ENCODE data around the gene LRRC75B.
"Not testable (repeated sequence)": the region's sequence is repeated elsewhere in the genome, so short reads cannot be mapped to it uniquely, and the experiment has no call there.

Gene LRRC75B, protein sequence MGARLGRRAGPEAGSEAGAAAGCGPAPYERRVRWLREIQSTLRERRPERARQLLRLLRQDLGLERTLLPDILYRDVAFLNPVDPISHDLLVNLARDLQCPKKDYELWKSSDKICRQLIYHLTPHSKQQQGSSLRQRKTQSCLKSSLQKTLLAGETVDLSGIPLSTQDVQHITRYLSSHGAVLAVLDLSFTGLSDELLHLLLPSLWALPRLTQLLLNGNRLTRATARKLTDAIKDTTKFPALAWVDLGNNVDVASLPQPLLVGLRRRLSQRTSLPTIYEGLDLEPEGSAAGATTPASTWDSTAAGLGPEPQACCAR

DNA sequence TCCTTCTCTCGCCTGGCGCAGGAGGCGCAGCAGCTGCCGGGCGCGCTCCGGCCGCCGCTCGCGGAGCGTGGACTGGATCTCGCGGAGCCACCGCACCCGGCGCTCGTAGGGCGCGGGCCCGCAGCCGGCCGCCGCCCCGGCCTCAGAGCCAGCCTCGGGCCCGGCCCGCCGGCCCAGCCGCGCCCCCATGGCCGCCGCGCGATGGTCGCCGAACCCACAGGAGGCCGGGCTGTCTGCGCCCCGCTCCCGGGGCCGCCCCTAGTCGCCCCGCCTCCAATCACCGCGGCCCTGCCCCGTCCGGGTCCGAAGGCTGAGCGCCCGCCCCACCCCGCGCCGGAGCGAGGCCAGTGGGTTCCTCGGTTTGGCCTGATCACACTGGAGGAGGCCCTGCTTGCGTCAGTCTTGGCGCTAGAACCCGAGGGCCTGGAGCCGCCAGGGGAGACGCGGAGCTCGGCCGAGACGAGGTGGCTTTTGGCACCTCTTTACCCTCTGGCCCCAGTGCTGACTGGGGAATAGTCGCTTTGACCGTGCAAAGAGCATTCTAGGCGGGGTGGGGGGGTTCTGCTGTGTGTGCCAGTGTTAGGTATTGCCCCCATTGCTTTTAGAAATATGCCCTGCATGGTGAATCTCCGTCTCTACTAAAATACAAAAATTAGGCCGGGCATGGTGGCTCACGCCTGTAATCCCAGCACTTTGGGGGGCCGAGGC, at the start of gene LRRC75B:
TSS of gene LRRC75B (minus strand) at position 223 of the 708 bp plus-strand sequence. CDS start at position 189, 34 bp downstream.
- DNase-seq (ENCODE audit: insufficient read length, low spot score) (peak; percentile 94), FAIRE-seq (peak; percentile 80)

DNA sequence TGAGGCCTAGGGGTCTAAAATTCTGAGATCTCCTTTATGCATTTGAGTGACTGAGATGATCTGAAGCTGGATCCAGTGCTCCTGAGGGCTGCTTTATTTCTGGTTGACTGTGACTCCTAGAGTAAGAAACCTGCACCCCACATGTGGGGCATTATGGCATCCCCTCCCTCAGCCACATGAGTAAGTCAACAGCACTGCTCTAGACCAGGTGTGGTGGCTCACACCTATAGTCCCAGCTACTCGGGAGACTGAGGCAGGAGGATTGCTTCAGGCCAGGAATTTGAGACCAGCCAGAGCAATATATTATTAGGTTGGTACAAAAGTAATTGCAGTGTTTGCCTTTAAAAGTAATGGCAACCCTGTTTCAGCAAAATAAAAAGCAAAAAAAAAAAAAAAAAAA, 49.4 kb upstream of the LRRC75B start:
- FAIRE-seq; DNase-seq (ENCODE audit: insufficient read length, low spot score): not testable (repeated sequence)

DNA sequence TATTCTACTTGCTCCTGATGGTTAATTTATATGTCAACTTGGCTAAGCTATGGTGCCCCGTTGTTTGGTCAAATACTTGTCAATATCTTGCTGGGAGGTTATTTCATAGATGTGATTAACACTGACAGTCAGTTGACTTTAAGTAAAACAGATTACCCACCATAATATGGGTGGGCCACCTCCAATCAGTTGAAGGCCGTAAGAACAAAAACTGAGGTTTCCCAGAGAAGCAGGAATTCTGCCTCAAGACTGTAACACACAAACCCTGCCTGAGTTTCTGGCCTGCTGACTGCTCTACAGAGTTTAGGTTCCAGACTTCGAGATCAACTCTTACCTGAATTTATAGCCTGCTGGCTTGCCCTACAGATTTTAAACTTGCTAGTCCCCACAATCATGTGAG, 43.6 kb upstream of the LRRC75B start:
- not testable (repeated sequence) for DNase-seq (ENCODE audit: insufficient read length, low spot score); FAIRE-seq

DNA sequence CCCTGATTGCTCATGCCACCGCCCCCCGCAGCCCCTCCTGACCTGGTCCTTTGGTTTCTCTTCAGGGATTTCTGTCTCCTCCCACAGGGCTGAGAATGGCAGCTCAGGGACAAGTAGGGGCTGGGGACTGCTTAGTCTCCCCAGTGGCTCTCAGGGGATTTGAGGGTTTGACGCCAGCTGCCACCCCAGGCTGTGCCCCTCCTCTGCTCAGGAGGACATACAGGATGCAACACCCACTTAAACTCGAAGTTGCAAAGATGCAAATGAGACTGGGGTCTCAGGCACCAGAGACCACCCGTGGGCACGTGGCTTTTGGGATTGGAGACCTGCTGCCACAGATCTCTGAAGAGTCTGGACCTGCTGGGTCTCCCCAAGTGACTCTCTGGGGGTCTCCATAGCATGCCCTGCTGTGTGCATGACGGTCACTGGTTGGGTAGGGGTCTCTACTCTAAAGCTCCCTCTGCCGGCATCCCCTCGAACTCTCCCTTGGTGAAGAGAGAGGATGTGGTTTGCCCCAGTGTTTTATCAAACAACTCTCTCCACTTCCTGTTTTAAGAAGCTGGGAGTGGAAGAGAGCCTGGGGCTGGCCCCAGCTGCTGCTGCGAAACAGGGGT, 42.0 kb upstream of the LRRC75B start:
- FAIRE-seq; DNase-seq (ENCODE audit: insufficient read length, low spot score): not testable (repeated sequence)

DNA sequence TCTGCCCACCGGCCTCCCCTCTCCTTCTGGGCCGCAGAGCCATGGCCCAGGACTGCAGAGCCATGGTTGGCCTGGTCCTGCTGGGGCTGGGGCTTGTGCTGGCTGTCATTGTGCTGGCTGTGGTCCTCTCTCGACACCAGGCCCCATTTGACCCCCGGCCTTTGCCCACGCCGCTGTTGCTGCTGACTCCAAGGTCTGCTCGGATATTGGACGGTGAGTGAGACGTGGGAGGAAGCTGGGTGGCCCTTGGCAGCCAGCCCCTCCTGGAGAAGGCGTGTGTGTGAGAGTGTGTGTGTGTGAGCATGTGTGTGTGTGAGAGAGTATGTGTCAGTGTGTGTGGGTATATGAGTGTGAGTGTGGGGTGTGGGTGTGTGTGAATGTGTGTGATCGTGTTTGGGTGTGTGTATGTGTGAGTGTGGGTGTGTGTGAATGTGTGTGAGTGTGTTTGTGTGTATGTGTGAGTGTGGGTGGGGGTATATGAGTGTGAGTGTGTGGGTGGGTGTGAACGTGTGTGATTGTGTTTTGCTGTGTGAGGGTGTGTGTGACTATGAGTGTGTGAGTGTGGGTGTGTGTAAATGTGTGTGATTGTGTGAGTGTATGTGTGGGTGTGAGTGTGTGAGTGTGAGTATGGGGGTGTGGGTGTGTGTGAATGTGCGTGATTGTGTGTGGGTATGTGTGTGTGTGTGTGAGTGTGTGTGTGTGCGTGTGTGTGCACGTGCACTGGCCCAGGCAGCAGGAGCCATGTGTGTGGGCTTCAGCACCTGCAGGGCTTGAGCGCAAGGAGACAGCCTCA, 40.6 kb upstream of the LRRC75B start:
- FAIRE-seq; DNase-seq (ENCODE audit: insufficient read length, low spot score): not testable (repeated sequence)

DNA sequence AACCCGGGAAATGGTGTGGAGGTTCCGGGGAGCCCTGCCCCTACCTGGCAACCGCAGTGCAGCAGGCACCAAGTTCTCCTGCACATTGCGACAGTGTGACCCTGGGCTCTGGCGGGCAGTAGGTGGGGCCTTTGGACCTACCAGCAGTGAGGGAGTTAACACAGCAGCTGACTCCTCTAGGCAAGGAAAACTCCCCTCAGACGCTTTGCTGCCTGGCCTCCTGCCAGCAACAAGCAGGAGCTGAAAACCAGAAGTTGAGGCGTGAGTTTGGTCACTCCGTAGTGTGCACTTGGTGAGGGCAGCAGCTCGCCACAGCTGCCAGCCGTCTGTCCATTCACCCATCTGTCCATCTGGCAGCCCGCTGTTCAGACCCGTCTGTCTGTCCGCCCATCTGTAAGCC, 39.8 kb upstream of the LRRC75B start:
- not testable (repeated sequence) for DNase-seq (ENCODE audit: insufficient read length, low spot score); FAIRE-seq

DNA sequence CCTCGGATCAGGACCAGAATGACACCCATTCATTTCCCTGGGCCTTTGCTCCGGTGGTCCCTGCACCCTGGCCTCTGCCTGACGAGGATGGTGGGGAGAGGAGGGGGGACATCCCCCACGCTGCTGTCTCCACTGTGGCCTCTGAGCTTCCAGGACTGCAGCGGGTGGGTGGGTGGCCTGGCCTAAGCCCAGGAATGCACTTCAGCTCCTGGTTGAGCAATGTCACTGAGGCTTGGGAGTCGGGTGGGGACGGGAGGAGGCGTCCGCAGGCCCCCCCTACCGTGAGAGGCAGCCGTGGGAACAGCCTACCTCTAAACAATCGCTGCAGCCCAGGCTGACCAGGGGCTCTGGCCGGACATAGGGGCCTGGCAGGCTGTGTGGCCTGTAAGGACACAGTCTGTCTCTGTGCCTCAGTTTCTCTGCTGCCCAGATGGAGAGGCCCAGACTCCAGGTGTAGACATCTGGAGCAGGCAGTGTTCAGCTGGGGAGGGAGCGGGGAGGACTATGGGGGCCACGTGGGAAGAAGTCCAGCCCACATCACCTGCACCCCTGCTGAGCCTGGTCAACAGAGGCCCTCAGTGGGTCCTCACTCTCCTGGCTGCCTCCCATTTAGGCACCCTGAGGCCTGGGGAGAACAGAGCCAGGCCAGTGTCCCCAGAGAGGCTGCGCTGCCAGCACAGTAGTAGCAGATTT, 38.7 kb upstream of the LRRC75B start:
- DNase-seq (ENCODE audit: insufficient read length, low spot score); FAIRE-seq: not testable (repeated sequence)

DNA sequence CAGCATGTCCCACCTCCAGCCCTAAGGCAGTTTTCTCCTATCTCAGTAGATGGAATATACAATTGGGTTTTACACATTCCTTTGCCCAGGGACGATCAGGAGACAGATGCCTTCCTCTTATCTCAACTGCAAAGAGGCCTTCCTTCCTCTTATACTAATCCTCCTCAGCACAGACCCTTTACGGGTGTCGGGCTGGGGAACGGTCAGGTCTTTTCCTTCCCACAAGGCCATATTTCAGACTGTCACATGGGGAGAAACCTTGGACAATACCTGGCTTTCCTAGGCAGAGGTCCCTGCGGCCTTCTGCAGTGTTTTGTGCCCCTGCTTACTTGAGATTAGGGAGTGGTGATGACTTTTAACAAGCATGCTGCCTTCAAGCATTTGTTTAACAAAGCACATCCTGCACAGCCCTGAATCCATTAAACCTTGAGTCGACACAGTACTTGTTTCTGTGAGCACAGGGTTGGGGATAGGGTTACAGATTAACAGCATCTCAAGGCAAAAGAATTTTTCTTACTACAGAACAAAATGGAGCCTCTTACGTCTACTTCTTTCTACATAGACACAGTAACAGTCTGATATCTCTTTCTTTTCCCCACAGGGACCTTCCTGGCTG, 38.0 kb upstream of the LRRC75B start:
- FAIRE-seq; DNase-seq (ENCODE audit: insufficient read length, low spot score): not testable (repeated sequence)

DNA sequence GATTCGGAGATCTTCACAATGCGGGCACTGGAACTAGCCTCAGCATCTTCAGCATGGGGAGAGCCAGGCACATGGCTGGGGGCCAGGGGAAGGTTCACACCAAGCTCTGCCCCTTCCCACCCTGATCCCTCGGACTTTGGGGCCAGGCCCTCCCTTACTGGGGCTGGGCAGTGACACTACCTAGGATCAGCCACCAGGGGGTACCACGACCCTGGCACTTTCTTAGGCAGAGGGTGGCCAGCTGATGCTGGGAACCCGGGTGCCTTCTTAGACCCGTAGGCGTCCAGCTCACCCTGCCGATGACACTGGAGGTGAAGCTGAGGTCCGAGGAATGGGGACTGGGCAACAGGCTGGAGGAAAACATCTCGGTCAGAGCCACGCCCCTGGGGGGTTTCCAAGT, 36.2 kb upstream of the LRRC75B start:
- FAIRE-seq; DNase-seq (ENCODE audit: insufficient read length, low spot score): not testable (repeated sequence)

DNA sequence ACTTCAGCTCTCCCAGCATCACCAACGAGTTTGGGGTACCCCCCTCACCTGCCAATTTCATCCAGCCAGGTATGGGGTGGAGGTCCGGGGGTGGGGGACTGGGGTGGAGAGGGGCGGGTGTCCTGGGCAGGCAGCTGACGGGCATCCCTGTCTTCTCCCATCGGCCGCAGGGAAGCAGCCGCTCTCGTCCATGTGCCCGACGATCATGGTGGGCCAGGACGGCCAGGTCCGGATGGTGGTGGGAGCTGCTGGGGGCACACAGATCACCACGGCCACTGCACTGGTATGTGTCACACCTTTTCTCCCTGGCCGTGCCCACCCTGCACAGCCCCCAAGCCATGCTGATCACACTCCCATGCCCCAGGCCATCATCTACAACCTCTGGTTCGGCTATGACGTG, 35.0 kb upstream of the LRRC75B start:
- DNase-seq (ENCODE audit: insufficient read length, low spot score); FAIRE-seq: not testable (repeated sequence)

DNA sequence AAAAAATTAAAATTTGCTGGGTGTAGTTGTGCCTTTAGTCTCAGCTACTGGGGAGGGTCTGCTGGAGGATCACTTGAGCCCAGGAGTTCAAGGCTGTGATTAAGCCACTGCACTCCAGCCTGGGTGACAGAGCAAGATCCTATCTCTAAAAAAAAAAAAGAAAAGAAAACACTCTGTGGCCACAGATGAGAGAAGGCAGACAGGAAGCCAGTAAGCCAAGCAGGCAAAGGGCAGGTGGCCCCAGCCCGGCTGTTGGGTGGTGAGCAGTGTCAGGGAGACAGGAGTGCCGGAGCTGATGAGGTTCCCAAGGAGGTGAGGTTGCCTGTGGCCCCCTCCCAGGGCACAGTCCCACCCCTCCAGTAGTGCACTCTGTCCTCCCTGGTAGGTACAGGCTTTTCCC, 29.7 kb upstream of the LRRC75B start:
- FAIRE-seq; DNase-seq (ENCODE audit: insufficient read length, low spot score): not testable (repeated sequence)

DNA sequence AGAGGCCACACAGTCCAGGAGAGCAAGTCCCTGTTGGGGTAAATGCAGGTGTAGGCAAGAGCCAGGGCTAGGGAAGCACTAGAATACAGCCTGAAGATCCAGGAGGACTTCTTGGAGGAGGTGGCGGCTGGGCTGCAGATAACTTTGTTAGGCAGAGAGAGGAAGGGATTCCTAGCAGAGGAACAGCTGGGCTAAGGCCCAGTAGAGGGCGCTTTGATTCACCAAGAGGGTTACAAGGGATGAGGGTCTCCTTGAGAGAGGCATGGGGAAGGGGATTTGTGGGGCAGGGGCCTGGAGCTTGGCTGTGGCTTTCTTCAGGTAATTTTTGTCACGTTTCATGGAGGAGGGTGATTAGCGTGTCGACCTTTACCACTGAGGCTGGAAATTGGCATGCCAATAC, 28.4 kb upstream of the LRRC75B start:
- not testable (repeated sequence) for DNase-seq (ENCODE audit: insufficient read length, low spot score); FAIRE-seq

DNA sequence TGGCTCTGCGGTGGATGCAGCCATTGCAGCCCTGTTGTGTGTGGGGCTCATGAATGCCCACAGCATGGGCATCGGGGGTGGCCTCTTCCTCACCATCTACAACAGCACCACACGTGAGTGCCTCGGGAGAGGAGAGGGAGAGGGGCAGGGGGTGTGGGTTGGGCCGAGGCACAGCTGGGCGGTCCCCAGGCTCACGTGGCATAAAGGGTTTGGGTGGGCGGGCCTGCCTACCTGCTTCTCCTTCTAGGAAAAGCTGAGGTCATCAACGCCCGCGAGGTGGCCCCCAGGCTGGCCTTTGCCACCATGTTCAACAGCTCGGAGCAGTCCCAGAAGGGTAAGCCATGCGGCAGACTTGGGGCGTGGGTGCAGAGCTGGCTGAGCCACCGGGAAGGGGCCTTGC, 21.9 kb upstream of the LRRC75B start:
- not testable (repeated sequence) for DNase-seq (ENCODE audit: insufficient read length, low spot score); FAIRE-seq

DNA sequence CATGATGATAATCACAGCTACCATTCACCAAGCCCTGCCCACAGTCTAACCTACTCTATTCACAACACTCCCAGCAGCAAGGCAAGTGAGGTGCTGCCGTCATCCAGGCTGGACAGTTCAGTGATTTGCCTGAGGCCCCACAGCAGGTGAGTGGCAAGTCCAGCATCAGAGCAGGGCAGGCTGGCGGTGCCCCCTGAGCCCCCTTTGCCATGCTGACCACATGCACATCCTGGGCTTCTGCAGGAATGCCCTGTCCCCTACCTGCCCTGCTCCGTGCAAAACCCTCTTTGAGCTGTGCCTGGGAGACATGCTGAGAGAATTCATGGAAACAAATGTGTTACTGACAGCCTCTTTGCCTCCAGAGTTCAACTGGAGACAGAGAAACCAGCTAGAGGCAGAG, 17.0 kb upstream of the LRRC75B start:
- DNase-seq (ENCODE audit: insufficient read length, low spot score); FAIRE-seq: not testable (repeated sequence)

DNA sequence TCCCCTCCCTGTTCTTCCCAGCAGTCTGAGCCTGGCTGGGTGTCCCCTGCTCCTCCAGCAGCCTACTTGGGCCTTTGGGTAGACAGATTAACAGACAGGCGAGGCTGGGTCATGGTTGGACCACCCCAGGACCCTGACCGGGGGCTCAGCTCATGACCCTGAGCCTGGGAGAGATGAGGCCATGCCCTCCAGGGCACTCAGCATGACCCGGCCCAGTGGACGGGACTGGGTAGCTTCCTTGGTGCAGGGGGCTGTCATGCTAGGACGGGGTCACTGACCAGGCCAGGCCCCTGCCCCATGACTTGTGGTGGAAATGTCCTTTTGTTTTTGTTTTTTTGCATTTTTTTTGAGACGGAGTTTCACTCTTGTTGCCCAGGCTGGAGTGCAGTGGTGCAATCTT, 15.5 kb upstream of the LRRC75B start:
- not testable (repeated sequence) for FAIRE-seq; DNase-seq (ENCODE audit: insufficient read length, low spot score)

DNA sequence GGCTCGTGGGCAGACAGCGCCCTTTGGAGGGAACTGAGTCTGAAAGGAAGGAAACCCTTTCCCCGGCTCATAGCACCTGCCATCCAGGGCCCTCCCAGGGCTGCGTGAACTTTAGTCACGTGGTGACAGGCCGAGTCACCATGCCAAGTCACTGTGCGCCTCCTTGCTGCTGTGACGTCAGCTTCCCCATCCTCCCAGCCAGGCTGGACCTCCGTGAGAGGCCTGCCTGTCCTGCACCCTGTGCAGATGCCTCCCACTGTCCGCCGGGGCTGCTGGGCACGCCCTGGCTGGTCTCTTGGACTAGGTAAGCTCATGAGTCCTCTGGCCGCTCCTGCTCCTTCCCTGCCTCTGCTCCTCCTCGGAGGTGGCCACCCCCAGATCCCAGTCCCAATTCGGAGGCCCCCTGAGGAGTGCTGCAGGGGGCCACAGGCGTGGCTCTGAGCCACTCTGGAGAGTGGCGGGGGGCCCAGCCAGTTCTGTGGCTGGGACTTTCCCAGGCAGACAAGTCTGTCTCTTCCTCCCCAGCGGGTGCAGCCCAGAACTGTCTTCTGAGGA, 14.6 kb upstream of the LRRC75B start:
- peak; percentile 40 for FAIRE-seq
- peak; percentile 58 for DNase-seq (ENCODE audit: insufficient read length, low spot score)

DNA sequence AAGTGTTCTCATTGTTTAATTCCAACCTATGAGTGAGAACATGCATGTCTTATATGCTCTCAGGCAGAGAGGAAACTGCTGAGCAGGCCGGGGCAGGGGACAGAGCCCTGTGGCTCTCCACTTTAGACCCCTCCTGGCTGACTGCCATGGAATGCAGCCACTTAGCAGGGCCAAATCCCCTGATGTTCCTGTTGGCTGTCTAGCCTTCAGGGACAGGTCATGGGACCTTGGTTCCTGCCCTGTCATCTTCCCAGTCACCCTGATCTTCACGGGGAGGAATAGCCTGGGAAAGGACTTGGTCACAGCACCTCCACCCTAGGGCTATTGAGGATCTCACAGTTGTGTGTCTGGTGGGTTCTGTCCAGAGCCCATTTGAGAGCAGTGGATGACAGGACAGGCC, 13.5 kb upstream of the LRRC75B start:
- not testable (repeated sequence) for DNase-seq (ENCODE audit: insufficient read length, low spot score); FAIRE-seq

DNA sequence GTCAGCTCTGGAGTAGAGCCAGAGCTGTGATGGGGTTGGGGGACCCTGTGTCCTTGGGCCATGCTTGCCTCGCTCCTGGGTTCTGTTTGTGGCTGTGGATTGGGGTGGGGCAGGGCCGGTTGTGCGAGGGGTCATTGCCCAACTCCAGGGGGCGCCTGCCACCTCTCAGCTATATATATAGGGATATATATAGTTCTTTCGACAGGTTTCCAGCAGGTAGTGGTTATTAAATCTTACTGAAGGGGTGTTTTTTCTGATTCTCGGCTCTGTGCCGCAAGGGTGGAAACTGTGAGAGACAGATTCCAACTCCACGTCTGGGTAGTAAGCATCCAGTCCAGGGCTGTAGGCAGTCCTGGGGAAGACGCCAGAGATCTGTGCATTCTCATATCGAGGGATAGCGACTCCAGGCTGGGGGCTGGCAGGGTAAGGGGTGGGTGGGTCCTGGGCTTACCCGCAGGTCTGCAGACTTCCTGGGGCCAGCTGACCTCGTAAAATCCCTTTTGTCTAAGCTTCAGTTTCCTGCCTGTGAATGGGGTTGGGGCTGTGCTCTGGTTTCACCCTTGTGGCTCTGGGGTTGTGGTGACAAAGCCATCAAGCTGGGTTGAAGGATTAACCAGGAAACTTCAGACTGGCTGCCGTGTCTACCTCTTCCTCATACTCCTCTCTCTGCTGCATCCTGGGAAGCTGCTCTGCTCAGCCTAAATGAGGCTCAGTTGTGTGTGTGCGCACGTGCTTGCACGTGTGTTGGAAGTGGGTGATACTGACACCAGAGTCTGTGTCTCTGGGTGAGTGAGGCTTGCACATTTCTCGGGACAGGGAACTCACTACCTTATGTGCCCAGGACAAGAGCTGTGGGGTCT, 11.1 kb upstream of the LRRC75B start:
- peak; percentile 72 for FAIRE-seq
- DNase-seq (ENCODE audit: insufficient read length, low spot score), result not testable (repeated sequence)
